Endothelial cell of umbilical vein (primary cell): ENCODE results near the gene DNM2. TPM values are rescaled to one million over a fixed set of nuclear protein-coding genes. Genes with fewer than 3 reads are reported as not detected.

Experiments used
- BruUV-seq: library from RNA; stranded (reverse); fragments of 400-500 nt; replicated peaks from 2 replicates; lab custom pipeline; 2021; lab: Mats Ljungman, UMichigan
- CTCF ChIA-PET: fragments of 300-600, 350-600 bp; sonication (Branson Sonifier 250); formaldehyde crosslinking; loops from one replicate; lab custom pipeline; 2021; ENCODE audit warnings: antibody characterized with exemption, inconsistent platforms; lab: Charles Lee
- POLR2A ChIA-PET: fragments of 300-600, 350-600 bp; sonication (Branson Sonifier 250); formaldehyde crosslinking; loops from one replicate; lab custom pipeline; 2021; ENCODE audit warnings: antibody characterized with exemption, inconsistent platforms; lab: Charles Lee
- DNase-seq: peaks from one replicate; pipeline ENCODE4 v3.0.0-alpha.2; 2011; ENCODE audit warnings: low read depth, low spot score
- FAIRE-seq: peaks from 2 replicates; lab custom pipeline; 2011; peaks lifted over from hg19 to GRCh38; lab: Jason Lieb, UNC
- H2AFZ ChIP-seq: 2 replicates; pipeline ENCODE4 v1.6.0; 2012; ENCODE audit warnings: low read depth, low read length, control low read depth, inconsistent platforms
- H3K27ac ChIP-seq: 2 replicates; pipeline ENCODE4 v1.5.1; 2011; ENCODE audit warnings: low read depth, mild to moderate bottlenecking, control low read depth, low read length, moderate library complexity; ENCODE audit not compliant: insufficient read depth
- H3K27me3 ChIP-seq, 2 experiments: 2 replicates each; pipeline versions ENCODE4 v1.6.0 to v1.6.1; 2011; ENCODE audit warnings: low read length in 2 of 2, mixed read lengths in 1 of 2; ENCODE audit not compliant: control insufficient read depth in 2 of 2, insufficient read depth in 2 of 2
- H3K36me3 ChIP-seq, 2 experiments: 2 replicates in 1 of 2; 3 replicates in 1 of 2; pipeline ENCODE4 v1.5.1; 2011; ENCODE audit warnings: low read length in 2 of 2, mild to moderate bottlenecking in 1 of 2, moderate library complexity in 1 of 2; ENCODE audit not compliant: control insufficient read depth in 2 of 2, insufficient read depth in 2 of 2; ENCODE audit errors: extremely low read depth in 1 of 2
- H3K4me1 ChIP-seq: 3 replicates; pipeline ENCODE4 v1.5.1; 2011; ENCODE audit warnings: mild to moderate bottlenecking, low read length; ENCODE audit not compliant: control insufficient read depth, insufficient read depth; ENCODE audit errors: extremely low read depth
- H3K4me2 ChIP-seq: 2 replicates; pipeline ENCODE4 v1.6.1; 2011; ENCODE audit warnings: low read length, control low read depth, mixed read lengths; ENCODE audit not compliant: insufficient read depth
- H3K4me3 ChIP-seq, 3 experiments: fragments of 200-600 bp in 1 of 3; sonication (generic), shearing (Covaris generic) in 1 of 3; replicated peaks in 1 of 3; 2 replicates each; pipeline ENCODE4 v1.5.1; 2011 to 2016; ENCODE audit warnings: control low read depth in 3 of 3, low read length in 3 of 3, mild to moderate bottlenecking in 2 of 3, inconsistent platforms in 1 of 3, low read depth in 1 of 3, moderate library complexity in 1 of 3; ENCODE audit not compliant: insufficient read depth in 1 of 3
- H3K79me2 ChIP-seq: 2 replicates; pipeline ENCODE4 v1.6.0; 2012; ENCODE audit warnings: low read length, inconsistent platforms; ENCODE audit not compliant: control insufficient read depth, insufficient read depth
- H3K9ac ChIP-seq: replicated peaks from 2 replicates; pipeline ENCODE3; 2011; ENCODE audit warnings: low read length, control low read depth; ENCODE audit not compliant: insufficient read depth; ENCODE audit errors: extremely low read depth
- H3K9me1 ChIP-seq: replicated peaks from 3 replicates; pipeline ENCODE4 v1.6.0; 2011; ENCODE audit warnings: mild to moderate bottlenecking, low read length; ENCODE audit not compliant: control insufficient read depth, insufficient read depth; ENCODE audit errors: extremely low read depth
- H3K9me3 ChIP-seq: replicated peaks from 2 replicates; pipeline ENCODE4 v1.5.1; 2012; ENCODE audit warnings: low read length, inconsistent platforms; ENCODE audit not compliant: control insufficient read depth, insufficient read depth
- H4K20me1 ChIP-seq: replicated peaks from 2 replicates; pipeline ENCODE3; 2011; ENCODE audit warnings: mild to moderate bottlenecking, low read length; ENCODE audit not compliant: control insufficient read depth, insufficient read depth; ENCODE audit errors: extremely low read depth
- CTCF ChIP-seq, 2 donors: IDR thresholded peaks; 1 replicate in 1 of 2; 2 replicates in 1 of 2; pipeline ENCODE4 v1.5.1; 2011; ENCODE audit warnings: low read length in 2 of 2, mild to moderate bottlenecking in 2 of 2, moderate library complexity in 2 of 2, control low read depth in 1 of 2, inconsistent platforms in 1 of 2, low read depth in 1 of 2; ENCODE audit not compliant: insufficient read depth in 1 of 2; ENCODE audit errors: extremely low read depth in 1 of 2
- EZH2 ChIP-seq: IDR thresholded peaks from 2 replicates; pipeline ENCODE4 v1.6.1; 2012; ENCODE audit warnings: borderline replicate concordance, low read depth, mild to moderate bottlenecking, moderate library complexity, low read length, inconsistent platforms; ENCODE audit not compliant: severe bottlenecking
- FOS ChIP-seq: IDR thresholded peaks from 2 replicates; pipeline ENCODE4 v1.6.1; 2011; ENCODE audit warnings: mild to moderate bottlenecking, low read length, moderate library complexity, borderline replicate concordance; ENCODE audit not compliant: insufficient read depth
- GATA2 ChIP-seq: IDR thresholded peaks from 2 replicates; pipeline ENCODE4 v1.7.0; 2011; ENCODE audit warnings: low read depth, mild to moderate bottlenecking, moderate library complexity, mixed read lengths, low read length; ENCODE audit not compliant: insufficient read length, insufficient read depth
- JUN ChIP-seq: IDR thresholded peaks from 2 replicates; pipeline ENCODE4 v1.6.1; 2011; ENCODE audit warnings: borderline replicate concordance, low read depth; ENCODE audit not compliant: insufficient read length, insufficient read depth
- MAX ChIP-seq: IDR thresholded peaks from 2 replicates; pipeline ENCODE4 v1.6.1; 2011; ENCODE audit not compliant: insufficient read depth, insufficient read length
- MYC ChIP-seq: IDR thresholded peaks from one replicate; pipeline ENCODE4 v1.6.1; 2011; ENCODE audit warnings: mild to moderate bottlenecking, low read depth, low read length
- POLR2A ChIP-seq: IDR thresholded peaks from 2 replicates; pipeline ENCODE4 v1.6.1; 2012; ENCODE audit warnings: low read depth, mild to moderate bottlenecking, control low read depth, low read length
- POLR2AphosphoS5 ChIP-seq: IDR thresholded peaks from 2 replicates; pipeline ENCODE4 v1.6.1; 2012; ENCODE audit warnings: low read depth, mild to moderate bottlenecking, control low read depth, low read length, moderate library complexity; ENCODE audit not compliant: insufficient read depth
- dilution Hi-C: fragments of 300-500 bp; cut with MboI; formaldehyde crosslinking; loops from one replicate; pipeline ENCODE4 v1.15.0; 2019; ENCODE audit warnings: low sequenced_read_pairs; ENCODE audit not compliant: extremely low pct_ligation_motif_present
- intact Hi-C: fragments of 100-400 bp; cut with micrococcal nuclease; formaldehyde crosslinking; loops from one replicate; pipeline ENCODE4 v1.10.0; 2022
- polyA plus RNA-seq, 4 experiments: library from polyadenylated mRNA; depleted of rRNA in 3 of 4; stranded (reverse) in 3 of 4; unstranded in 1 of 4; fragments of >200 nt; gene quantifications; 2 replicates each; pipeline versions ENCODE4 v1.2.1 to v1.2.3, GENCODE V29; 2011 to 2012; ENCODE audit warnings: missing spikeins in 1 of 4
- total RNA-seq: library from RNA; stranded (reverse); gene quantifications from 2 replicates; pipeline ENCODE4 v1.2.3, GENCODE V29; 2021

The DNM2 gene
- total and polyA plus RNA-seq, 2 donors (not counting 3 experiments of a cell fraction or from before 2014, with no cell fraction given), result 81.8 to 175 TPM

GRCh38 chr19:10683582-10683981 lies 34.3 kb upstream of the DNM2 start:
- Histone ChIP-seq H3K27me3 (no peaks in the 10 kb centered on the region), H3K36me3 (peaks cover 40 to 81% of the 10 kb centered on the region in 2 experiments), H4K20me1 (no peaks in the 10 kb centered on the region), H2AFZ (no peak overlapping the region), H3K4me1 (no peaks in the 10 kb centered on the region), H3K79me2 (peaks cover 9% of the 10 kb centered on the region), H3K4me3 (no peak overlapping the region), H3K9me3 (no peaks in the 10 kb centered on the region), H3K4me2 (no peak overlapping the region), H3K9me1 (no peaks in the 10 kb centered on the region), H3K27ac (no peak overlapping the region), H3K9ac (no peak overlapping the region)
- intact Hi-C loops, result no loop called here
- DNase-seq, result no peak
- ChIA-PET CTCF (interaction anchor here (0.6 to 0.7 kb wide), 2 partner anchors 39 to 42 kb away, joined by 3 to 5 read pairs; no protein-coding TSS in a partner anchor), POLR2A (no interaction called here)
- no TSS peak for BruUV-seq
- FAIRE-seq, result no peak
- dilution Hi-C loops, result no loop called here
- TF ChIP-seq MAX (no peak), MYC (no peak), EZH2 (no peak), FOS (no peak), CTCF (IDR thresholded peaks at IDR 0.05; ENCODE audit: extremely low read depth in 1 of 2, insufficient read depth in 1 of 2, low read depth in 1 of 2, low read length in 2 of 2) (no peak), GATA2 (no peak), JUN (no peak), POLR2A (no peak), POLR2AphosphoS5 (no peak)
